Panc1 (cell line): ENCODE results near the gene SHC4. TPM values are rescaled to one million over a fixed set of nuclear protein-coding genes. Genes with fewer than 3 reads are reported as not detected.

Source experiments
- ATAC-seq: fragments of 200-7000 bp; cut with Tn5 transposase; 2 replicates; pipeline ENCODE4 v1.9.1; 2020; ENCODE audit warnings: mild to moderate bottlenecking, moderate library complexity
- BruUV-seq: library from RNA; stranded (reverse); fragments of 400-500 nt; replicated peaks from 2 replicates; lab custom pipeline; 2021; lab: Mats Ljungman, UMichigan
- CTCF ChIA-PET: fragments of 300-600 bp; sonication (Branson Sonifier 250); formaldehyde crosslinking; loops from one replicate; lab custom pipeline; 2022; ENCODE audit warnings: antibody characterized with exemption; lab: Charles Lee
- POLR2A ChIA-PET: fragments of 300-600 bp; sonication (Branson Sonifier 250); formaldehyde crosslinking; loops from one replicate; lab custom pipeline; 2022; ENCODE audit warnings: antibody characterized with exemption; lab: Charles Lee
- DNase-seq: peaks from one replicate; pipeline ENCODE4 v3.0.0-alpha.2; 2010; ENCODE audit warnings: low read depth, low spot score
- H3K27ac ChIP-seq: 2 replicates; pipeline ENCODE4 v1.5.1; 2011; ENCODE audit warnings: mild to moderate bottlenecking, low read length, inconsistent platforms
- H3K27me3 ChIP-seq: fragments of 200-500 bp; sonication (Bioruptor generic); 2 replicates; pipeline ENCODE4 v1.6.0; 2014; ENCODE audit warnings: low read length, inconsistent platforms; ENCODE audit not compliant: control insufficient read depth, insufficient read depth
- H3K36me3 ChIP-seq: fragments of 200-500 bp; sonication (Bioruptor generic); 2 replicates; pipeline ENCODE4 v1.5.1; 2014; ENCODE audit warnings: inconsistent platforms, mild to moderate bottlenecking, low read length, moderate library complexity; ENCODE audit not compliant: control insufficient read depth, insufficient read depth
- H3K4me1 ChIP-seq: 2 replicates; pipeline ENCODE4 v1.5.1; 2011; ENCODE audit warnings: inconsistent platforms, mild to moderate bottlenecking, low read length, moderate library complexity; ENCODE audit not compliant: control insufficient read depth, insufficient read depth
- H3K4me3 ChIP-seq, 2 experiments: 2 replicates each; pipeline ENCODE4 v1.5.1; 2011 to 2012; ENCODE audit warnings: low read depth in 2 of 2, low read length in 2 of 2, mild to moderate bottlenecking in 2 of 2, inconsistent platforms in 1 of 2, moderate library complexity in 1 of 2
- H3K9me3 ChIP-seq: fragments of 200-500 bp; sonication (Bioruptor generic); 2 replicates; pipeline ENCODE4 v1.5.1; 2014; ENCODE audit warnings: low read depth, mild to moderate bottlenecking, inconsistent platforms, low read length, moderate library complexity; ENCODE audit not compliant: control insufficient read depth, insufficient read depth
- POLR2AphosphoS5 ChIP-seq: IDR thresholded peaks from 2 replicates; pipeline ENCODE4 v1.6.1; 2012; ENCODE audit warnings: mild to moderate bottlenecking, low read depth, low read length, moderate library complexity
- SIN3A ChIP-seq: IDR thresholded peaks from 2 replicates; pipeline ENCODE4 v1.6.1; 2012; ENCODE audit warnings: low read depth, mild to moderate bottlenecking, low read length, moderate library complexity, borderline replicate concordance; ENCODE audit not compliant: insufficient read depth
- TCF7L2 ChIP-seq: IDR thresholded peaks from 2 replicates; pipeline ENCODE4 v1.6.1; 2011; ENCODE audit warnings: mild to moderate bottlenecking, low read depth, low read length, inconsistent platforms
- in situ Hi-C: cut with HindIII; loops from 2 replicates; pipeline ENCODE4 v1.10.0; 2016; ENCODE audit warnings: low sequenced_read_pairs, low pct_unique_long_range_greater_than_20kb
- intact Hi-C: fragments of 100-400 bp; cut with micrococcal nuclease; formaldehyde crosslinking; loops from one replicate; pipeline ENCODE4 v1.10.0; 2022; ENCODE audit not compliant: unreplicated experiment
- total RNA-seq: library from RNA; stranded (reverse); gene quantifications from one replicate; pipeline ENCODE4 v1.2.1, GENCODE V29; 2021; ENCODE audit not compliant: unreplicated experiment
- TF ChIP-seq, protein P1 (sequence below): fragments of 450-650 bp; IDR thresholded peaks from 2 replicates; pipeline ENCODE4 v1.5.1; 2017; ENCODE audit warnings: mild to moderate bottlenecking
- TF ChIP-seq, protein P2 (sequence below), 2 experiments: IDR thresholded peaks; 2 replicates each; pipeline ENCODE4 v1.6.1; 2011 to 2012; ENCODE audit warnings: low read depth in 2 of 2, control low read depth in 1 of 2, low read length in 1 of 2, mild to moderate bottlenecking in 1 of 2, moderate library complexity in 1 of 2; ENCODE audit not compliant: insufficient read depth in 1 of 2

Gene SHC4
- total RNA-seq, 1 experiment from 2014 or later, result 0.10 TPM

DNA sequence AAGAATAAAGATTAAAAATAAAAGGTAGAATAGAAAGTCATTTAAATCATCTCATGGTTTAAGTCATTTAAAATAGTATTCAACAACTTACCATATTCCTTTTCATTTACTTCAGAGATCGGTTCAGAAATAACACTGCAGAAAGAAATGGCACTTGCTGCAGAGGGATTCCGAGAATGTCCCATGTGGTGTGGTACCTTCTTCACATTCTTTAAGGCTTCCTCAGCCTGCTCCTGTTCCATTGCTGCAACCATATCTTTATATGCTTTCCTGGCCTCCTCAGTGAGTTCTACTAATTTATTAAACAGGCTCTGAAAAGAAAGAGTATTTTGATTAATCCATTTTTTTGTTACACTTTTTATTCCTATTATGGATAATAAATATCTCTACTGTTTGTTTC, 32.6 kb upstream of the SHC4 start:
- Histone ChIP-seq H3K4me3 (no peak overlapping the region), H3K27ac (no peak overlapping the region), H3K27me3 (no peaks in the 10 kb centered on the region), H3K36me3 (peaks cover 24% of the 10 kb centered on the region), H3K9me3 (no peaks in the 10 kb centered on the region), H3K4me1 (no peaks in the 10 kb centered on the region)
- ChIA-PET POLR2A (no interaction called here), CTCF (no interaction called here)
- BruUV-seq, result no TSS peak
- no peak for ATAC-seq
- TF ChIP-seq TCF7L2, result no peak
- TF ChIP-seq POLR2AphosphoS5, result no peak
- TF ChIP-seq SIN3A, result no peak
- TF ChIP-seq, protein P1, sequence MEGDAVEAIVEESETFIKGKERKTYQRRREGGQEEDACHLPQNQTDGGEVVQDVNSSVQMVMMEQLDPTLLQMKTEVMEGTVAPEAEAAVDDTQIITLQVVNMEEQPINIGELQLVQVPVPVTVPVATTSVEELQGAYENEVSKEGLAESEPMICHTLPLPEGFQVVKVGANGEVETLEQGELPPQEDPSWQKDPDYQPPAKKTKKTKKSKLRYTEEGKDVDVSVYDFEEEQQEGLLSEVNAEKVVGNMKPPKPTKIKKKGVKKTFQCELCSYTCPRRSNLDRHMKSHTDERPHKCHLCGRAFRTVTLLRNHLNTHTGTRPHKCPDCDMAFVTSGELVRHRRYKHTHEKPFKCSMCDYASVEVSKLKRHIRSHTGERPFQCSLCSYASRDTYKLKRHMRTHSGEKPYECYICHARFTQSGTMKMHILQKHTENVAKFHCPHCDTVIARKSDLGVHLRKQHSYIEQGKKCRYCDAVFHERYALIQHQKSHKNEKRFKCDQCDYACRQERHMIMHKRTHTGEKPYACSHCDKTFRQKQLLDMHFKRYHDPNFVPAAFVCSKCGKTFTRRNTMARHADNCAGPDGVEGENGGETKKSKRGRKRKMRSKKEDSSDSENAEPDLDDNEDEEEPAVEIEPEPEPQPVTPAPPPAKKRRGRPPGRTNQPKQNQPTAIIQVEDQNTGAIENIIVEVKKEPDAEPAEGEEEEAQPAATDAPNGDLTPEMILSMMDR, result no peak
- TF ChIP-seq, protein P2, sequence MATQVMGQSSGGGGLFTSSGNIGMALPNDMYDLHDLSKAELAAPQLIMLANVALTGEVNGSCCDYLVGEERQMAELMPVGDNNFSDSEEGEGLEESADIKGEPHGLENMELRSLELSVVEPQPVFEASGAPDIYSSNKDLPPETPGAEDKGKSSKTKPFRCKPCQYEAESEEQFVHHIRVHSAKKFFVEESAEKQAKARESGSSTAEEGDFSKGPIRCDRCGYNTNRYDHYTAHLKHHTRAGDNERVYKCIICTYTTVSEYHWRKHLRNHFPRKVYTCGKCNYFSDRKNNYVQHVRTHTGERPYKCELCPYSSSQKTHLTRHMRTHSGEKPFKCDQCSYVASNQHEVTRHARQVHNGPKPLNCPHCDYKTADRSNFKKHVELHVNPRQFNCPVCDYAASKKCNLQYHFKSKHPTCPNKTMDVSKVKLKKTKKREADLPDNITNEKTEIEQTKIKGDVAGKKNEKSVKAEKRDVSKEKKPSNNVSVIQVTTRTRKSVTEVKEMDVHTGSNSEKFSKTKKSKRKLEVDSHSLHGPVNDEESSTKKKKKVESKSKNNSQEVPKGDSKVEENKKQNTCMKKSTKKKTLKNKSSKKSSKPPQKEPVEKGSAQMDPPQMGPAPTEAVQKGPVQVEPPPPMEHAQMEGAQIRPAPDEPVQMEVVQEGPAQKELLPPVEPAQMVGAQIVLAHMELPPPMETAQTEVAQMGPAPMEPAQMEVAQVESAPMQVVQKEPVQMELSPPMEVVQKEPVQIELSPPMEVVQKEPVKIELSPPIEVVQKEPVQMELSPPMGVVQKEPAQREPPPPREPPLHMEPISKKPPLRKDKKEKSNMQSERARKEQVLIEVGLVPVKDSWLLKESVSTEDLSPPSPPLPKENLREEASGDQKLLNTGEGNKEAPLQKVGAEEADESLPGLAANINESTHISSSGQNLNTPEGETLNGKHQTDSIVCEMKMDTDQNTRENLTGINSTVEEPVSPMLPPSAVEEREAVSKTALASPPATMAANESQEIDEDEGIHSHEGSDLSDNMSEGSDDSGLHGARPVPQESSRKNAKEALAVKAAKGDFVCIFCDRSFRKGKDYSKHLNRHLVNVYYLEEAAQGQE (IDR thresholded peaks at IDR 0.05; ENCODE audit: insufficient read depth in 1 of 2, low read depth in 2 of 2, low read length in 1 of 2), result no peak
- DNase-seq, result no peak
- in situ Hi-C loops, result no loop called here
- intact Hi-C loops, result no loop called here

DNA sequence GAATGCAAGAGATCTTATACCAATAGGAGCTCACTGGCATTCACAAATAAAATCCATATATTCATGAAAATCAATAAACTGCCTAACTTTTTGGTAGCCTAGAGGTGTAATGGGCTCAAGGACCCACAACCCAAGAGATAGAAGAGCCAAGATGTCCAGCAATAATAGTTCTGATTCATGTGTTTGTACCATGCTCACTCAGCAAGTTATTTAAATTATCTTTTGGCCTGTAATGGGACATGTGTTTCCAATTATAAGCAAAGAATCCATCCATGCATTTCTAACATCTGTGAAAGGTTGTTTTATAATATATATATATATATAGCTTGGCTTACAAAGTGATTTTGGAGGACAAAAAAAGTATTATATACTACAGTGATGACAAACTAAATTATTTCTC, 29.7 kb upstream of the SHC4 start:
- ATAC-seq (no peak), DNase-seq (no peak)
- in situ Hi-C loops (no loop called here), intact Hi-C loops (no loop called here)
- H3K27me3 ChIP-seq, result no peaks in the 10 kb centered on the region
- TF ChIP-seq, protein P1, result no peak
- TF ChIP-seq, protein P2 (IDR thresholded peaks at IDR 0.05; ENCODE audit: insufficient read depth in 1 of 2, low read depth in 2 of 2, low read length in 1 of 2), result no peak
- TF ChIP-seq POLR2AphosphoS5 (no peak), SIN3A (no peak), TCF7L2 (no peak)
- no TSS peak for BruUV-seq
- H3K4me1 ChIP-seq, result no peaks in the 10 kb centered on the region
- no peak overlapping the region for H3K27ac ChIP-seq
- H3K9me3 ChIP-seq, result no peaks in the 10 kb centered on the region
- H3K4me3 ChIP-seq, result no peak overlapping the region
- ChIA-PET CTCF (interaction anchor here (0.7 kb wide), 1 partner anchor 153 kb away, joined by 3 read pairs; no protein-coding TSS in a partner anchor), POLR2A (interaction anchor here (0.5 kb wide), 1 partner anchor 359 kb away, joined by 6 read pairs; no protein-coding TSS in a partner anchor)
- peaks cover 20% of the 10 kb centered on the region for H3K36me3 ChIP-seq
